ENCODE results near the gene ZNF12.

The ZNF12 gene

DNA sequence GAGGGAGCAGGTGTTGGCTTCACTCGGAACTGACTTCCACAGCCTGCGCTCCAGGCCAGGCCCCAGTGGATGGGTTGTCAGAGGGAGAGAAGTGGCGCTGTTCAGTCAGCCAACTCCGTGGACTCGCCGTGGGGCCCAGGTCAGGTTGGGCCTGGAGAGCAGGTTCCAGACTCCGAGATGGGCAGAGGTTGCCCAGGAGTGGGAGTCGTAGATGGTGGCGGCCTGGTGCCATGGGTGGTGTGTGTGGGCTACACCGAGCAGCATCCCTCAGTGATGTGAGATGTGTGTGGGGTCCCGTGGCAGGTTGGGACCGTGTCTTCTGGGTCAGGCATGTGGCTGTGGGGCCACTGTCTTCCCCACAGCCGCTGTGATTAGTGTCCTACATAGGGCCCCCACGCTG lies 59.2 kb downstream of the ZNF12 start:
- DNase-seq (ENCODE audit: low read depth), result no peak

DNA sequence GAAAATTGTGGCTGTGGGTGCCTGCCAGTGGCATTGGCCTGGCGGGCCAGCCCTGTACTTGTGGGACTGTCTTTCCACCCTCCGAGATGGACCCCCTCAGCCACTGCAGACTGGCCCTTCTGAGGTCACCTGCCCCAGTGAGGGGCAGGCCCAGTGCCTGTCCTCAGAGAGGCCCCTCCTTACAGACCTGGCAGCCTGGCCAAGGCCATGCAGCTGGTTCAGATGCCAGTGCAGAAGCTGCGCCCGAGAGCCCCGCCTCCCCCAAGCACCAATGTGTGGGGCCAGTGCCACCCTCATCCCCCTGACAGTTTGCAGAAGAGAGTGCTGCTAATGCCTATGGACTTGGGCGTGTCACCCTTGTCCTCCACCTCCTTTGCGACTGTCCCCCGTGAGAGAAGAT lies 59.7 kb downstream of the ZNF12 start:
- no peak for DNase-seq (ENCODE audit: low read depth)

DNA sequence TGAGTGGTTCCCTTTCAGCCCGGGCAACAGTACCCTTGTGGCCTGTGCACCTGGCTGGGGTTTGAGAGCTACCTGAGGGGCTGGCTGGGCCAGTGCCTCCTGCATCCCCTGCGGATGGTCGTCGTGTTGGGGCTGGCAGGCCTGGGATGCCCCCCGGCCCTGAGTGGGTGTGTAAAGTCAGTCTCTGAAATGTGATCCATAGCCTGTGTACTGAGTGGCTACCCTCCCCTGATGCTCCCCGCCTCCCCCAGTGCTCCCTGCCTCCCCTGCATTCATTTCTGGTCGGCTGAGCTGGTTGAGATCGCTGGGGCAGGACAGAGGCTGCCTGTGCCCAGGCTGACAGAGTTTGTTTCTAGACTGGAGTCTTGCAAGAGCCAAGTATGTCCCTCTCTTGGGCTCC lies 60.3 kb downstream of the ZNF12 start:
- no peak for DNase-seq (ENCODE audit: low read depth)

DNA sequence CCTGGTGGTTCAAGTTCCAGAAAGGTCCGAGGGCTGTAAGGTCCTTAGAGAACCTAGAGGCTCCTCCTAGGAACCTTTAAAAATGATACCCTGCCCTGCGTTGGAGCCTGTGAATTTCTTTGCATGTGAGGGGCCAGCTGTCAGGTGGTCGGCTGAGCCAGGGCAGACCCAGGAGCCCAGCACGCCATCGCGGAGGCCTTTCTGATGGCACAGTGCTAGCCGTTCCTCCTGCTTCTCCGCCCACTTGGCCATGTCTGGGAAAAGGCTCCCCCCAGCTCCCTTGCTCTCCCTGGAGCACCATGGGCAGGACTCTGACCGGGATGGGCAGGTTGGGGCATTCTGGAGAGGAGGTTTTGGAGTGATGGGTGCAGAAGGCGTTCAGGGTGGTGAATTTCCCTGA lies 62.0 kb downstream of the ZNF12 start:
- DNase-seq (ENCODE audit: low read depth), result no peak

DNA sequence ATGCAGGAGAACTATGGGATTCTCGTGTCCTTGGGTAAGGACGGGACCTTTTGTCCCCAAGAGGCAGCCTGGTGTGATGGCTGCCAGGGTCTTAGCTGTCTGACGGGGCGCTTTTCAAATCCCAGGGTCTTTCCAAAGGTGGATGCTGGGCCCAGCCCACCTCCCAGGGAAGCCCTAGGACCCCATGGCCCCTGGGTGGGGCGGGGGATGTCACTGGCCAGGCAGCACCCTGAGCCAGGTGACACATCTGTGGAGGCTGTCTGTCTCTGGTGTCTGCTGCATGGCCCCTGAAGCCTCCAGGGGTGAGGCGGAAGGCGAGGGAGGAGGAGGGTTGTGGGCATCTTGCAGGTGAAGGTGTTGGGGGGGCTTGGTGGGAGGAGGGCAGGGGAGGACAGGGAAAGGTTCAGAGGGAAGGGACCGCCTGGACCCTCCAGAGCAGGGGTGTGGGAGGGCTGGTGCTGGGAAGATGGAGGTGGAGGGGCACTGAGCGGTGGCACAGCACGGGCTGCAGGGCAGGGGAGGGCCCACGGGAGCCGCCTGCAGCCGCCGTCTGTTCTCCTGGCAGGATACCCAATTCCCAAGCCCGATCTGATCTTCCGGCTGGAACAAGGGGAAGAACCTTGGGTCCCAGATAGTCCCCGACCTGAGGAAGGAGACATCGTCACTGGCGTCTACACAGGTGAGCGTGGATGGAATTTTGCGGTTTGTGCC lies 62.7 kb downstream of the ZNF12 start:
- DNase-seq (ENCODE audit: low read depth), result no peak

DNA sequence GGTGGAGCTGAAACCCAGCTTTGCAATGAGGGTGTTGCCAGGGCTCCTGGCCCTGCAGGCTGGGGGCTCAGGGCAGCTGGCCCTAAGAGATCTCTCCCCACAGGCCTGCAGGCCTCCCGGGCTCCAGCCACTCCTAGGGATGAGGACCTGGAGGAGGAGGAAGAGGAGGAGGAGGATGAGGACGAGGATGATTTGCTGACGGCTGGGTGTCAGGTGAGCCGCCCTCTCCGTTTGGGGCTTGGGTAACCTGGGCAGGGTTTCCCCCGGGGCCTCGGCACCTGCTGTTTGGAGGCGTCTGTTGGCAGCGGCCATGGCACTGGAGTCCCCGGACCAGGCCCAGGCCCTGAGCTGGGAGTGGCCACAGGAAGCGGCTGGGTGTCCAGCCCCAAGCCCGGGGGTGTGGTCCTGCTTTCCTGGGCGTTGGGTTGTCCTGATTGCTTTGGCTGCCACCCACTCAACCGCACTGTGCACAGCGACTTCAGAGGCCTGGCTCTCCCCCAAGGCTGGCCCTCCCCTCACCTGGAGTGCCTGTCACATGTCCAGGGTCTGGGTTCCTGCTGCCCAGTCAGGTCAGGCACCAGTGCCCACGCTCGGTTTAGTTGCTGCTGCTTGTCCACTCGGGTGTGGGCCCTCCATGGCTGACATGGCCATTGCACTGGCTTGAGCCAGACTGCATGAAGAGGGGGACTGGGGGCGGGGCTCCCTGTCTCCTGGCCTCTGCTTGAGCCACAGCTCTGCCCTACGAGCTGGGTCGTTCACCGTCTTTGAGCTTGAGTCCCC lies 63.7 kb downstream of the ZNF12 start:
- no peak for DNase-seq (ENCODE audit: low read depth)

DNA sequence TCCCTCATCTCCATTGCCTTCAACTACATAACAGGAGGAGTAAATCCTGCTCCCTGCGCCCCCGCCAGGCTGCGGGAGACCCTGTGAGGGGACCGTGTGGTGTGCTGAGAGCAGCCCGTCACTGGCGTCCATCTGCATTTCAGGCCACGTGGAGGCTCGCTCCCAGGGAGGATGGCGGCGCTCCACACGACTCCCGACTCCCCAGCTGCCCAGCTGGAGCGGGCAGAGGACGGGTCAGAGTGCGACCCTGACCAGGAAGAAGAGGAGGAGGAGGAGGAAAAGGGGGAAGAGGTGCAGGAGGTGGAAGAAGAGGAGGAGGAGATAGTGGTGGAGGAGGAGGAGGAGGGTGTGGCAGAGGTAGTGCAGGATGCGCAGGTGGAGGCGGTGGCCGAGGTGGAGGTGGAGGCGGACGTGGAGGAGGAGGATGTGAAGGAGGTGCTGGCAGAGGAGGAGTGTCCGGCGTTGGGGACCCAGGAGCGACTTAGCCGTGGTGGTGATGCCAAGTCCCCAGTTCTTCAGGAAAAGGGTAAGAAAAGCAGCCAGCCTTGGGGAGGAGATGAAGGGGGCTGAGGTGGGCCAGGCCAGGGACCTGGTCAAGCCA lies 64.4 kb downstream of the ZNF12 start:
- DNase-seq (ENCODE audit: low read depth), result no peak

DNA sequence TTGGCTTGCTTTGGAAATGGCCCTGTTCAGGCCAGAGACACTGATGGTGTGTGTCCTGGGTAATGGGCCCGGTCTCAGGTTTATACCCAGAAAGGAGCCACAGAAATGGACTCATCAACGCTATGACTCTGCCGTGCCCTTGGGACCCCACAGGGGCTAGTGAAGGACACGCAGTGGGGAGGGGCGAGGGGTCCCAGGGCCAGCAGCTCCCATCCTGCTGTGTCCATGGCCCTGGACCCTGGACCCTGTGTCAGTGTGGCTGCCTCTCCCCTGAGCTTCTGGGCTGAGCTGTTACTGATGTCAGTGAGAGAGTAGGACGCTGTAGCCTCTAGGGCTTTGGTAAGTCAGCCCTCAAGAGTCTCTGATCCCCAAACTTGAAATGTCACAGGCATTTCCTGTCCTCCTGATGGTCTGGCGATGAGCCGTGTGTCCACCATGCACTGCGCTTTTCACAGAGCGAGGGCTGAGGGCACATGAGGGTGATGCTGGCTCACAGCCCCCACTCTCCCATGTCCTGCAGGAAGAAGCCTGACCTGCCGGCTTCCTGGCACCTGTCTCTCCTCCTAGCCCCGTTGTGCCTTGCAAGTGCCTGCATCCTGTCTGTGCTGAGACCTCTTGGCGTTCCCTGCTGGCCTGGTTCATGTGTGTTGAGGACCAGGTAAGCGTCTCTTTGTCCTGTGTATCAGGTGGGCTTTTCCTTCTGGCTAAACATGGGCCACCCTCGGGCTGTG lies 65.3 kb downstream of the ZNF12 start:
- DNase-seq (ENCODE audit: low read depth), result no peak

DNA sequence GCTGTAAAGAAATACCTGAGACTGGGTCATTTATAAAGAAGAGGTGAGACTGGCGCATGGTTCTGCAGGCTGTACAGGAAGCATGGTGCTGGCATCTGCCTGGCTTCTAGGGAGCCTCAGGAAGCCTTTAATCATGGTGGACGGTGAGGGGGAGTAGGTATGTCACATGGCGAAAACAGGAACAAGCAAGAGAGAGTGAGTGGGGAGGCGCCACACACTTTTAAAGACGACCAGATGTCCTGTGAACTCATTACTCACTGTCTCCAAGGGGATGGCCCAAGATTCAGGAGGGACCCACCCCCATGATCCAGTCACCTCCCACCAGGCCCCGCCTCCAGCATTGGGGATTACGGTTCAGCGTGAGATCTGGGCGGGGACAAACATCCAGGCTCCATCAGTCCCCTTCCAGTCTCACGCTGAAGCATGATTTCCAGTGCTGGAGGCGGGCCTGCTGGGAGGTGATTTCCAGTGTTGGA lies 66.5 kb downstream of the ZNF12 start:
- peak; percentile 76 for DNase-seq (ENCODE audit: low read depth)

DNA sequence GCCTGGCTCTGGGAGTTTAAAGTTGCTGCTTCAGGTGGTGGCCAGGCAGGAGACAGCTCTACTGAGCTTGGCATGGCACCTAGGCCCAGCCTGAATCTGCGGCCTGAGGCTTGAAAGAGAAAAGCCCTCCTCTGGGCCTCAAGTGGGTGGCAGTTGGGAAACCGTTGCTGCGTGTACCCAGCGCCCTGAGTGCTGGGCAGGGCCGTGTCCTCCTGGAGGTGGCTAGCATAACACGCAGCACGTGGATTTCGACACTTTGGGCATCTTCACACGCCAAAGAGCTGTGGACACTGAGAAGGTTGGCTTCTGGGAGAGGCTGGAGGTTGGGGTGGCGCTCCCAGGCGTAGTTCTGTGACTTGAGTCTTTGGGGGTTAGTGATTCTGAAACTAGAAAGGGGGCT lies 67.1 kb downstream of the ZNF12 start:
- no peak for DNase-seq (ENCODE audit: low read depth)

DNA sequence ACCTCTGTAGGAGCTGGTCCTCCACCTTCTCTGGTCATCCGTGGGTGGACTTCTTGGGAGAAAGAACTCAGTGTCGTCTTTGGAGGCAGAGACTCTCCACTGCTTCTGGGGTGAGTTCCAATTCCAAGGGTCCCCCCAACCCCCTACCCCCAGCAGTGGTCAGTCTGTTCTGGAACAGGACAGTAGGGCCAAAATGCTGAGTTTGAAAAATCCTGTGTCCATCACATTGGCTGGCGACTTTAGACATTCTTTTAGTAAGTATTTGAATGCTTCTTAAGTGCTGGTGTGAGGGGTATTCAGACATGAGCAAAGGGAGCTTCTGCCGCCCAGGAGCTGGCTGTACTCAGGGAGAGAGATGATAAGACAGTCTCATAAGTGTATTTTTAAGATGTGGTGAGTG lies 67.7 kb downstream of the ZNF12 start:
- DNase-seq (ENCODE audit: low read depth), result no peak
